B cell (primary cell): ENCODE data around the gene ANAPC13.

Experiments
- CTCF ChIP-seq: fragments of 200-600 bp; IDR thresholded peaks from one replicate; pipeline ENCODE4 v1.8.0; 2022; ENCODE audit warnings: antibody characterized with exemption, mild to moderate bottlenecking
- EZH2 ChIP-seq: IDR thresholded peaks from 2 replicates; pipeline ENCODE4 v1.6.1; 2012; ENCODE audit warnings: borderline replicate concordance, low read depth, mild to moderate bottlenecking, moderate library complexity, low read length; ENCODE audit not compliant: insufficient read depth, poor library complexity, severe bottlenecking

DNA sequence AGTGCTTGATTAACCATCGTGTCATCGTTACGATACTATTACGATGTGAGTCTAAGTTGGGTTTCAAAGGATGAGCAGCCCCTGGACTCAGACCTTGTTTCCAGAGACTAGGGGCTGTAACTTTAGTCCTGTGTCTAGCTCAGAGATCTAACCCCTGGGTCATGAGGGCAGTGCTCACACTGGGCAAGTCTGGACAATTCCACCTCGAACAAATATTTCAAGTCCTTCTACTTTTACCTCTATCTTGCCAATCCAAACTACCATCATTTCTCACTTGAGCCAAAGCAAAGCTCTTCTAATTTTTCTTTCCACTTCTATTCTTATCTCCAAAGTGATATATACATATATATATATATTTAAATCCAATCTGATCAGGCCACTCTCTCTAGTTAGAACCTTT, 10.8 kb downstream of the ANAPC13 start:
- TF ChIP-seq CTCF (no peak), EZH2 (no peak)
